Gastroesophageal sphincter (tissue), 2 donors: Measurements from ENCODE around the gene BLVRA.
"Not testable (repeated sequence)": the region's sequence is repeated elsewhere in the genome, so short reads cannot be mapped to it uniquely, and the experiment has no call there.

ENCODE experiments used
- EP300 ChIP-seq: sonication (generic); formaldehyde crosslinking; IDR thresholded peaks from one replicate; pipeline ENCODE4 v1.6.1; 2017; ENCODE audit warnings: antibody characterized with exemption, mild to moderate bottlenecking
- POLR2A ChIP-seq, 2 donors: fragments of 450-650 bp; IDR thresholded peaks; one replicate each; pipeline ENCODE4 v1.6.1; 2017; ENCODE audit warnings: antibody characterized with exemption in 2 of 2, mild to moderate bottlenecking in 2 of 2, moderate library complexity in 1 of 2

GRCh38 chr7:43823425-43823824 lies 64.9 kb downstream of the BLVRA start:
- not testable (repeated sequence) for TF ChIP-seq POLR2A (IDR thresholded peaks at IDR 0.05); EP300
